Activated CD8-positive, alpha-beta memory T cell treated with anti-CD3 and anti-CD28 coated beads, Interleukin-2, amount 50 U/mL, for 1 hour (primary cell): ENCODE measurements around the gene TMEM174.

Experiments
- DNase-seq: peaks from one replicate; pipeline ENCODE4 v3.0.0-alpha.2; 2020; ENCODE audit errors: extremely low read depth

The TMEM174 gene

GRCh38 chr5:73172951-73173350, at the start of gene TMEM174:
TMEM174 (plus strand) TSS chr5:73173193; CDS start chr5:73173244, 51 bp downstream.
- no peak for DNase-seq

DNA sequence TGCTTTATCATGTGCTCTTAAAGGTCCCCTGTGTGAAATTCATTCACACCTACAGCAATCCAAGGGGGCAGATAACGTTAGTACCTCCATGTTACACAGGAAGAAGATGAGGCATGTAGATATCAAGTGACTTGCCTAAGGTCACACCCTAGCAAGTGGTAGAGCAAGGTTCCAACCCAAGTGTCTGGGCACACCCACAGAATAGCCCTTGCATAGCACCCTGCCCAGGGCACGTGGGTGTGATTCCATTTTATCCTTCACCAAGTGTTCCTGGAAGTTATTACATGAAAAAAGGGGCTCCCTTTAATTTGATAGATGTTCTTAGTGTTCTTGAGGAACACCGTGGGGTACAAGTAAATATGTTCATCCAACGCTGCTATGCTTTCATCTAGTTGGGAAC, 47.7 kb upstream of the TMEM174 start:
- DNase-seq, result no peak

DNA sequence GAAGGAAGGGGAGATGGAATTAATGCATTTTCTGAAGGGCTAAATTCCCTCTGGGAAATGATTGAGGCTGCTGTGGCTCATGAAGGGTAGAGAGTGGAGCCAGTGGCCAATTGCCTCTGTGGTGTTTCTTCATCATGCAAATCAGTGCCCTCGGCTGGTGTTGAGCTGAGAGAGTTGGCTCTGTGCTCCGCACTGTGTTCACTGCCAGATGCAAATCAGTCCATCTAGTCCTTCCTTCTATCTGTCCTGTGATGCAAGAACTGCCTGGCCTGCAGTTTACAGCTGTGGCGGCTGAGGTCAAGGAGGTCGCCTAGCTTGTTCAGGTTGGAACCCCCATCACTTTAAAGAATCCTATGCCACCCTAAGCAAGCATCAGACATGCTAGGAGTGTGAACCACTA, 46.6 kb upstream of the TMEM174 start:
- no peak for DNase-seq

GRCh38 chr5:73126957-73127356, 46.0 kb upstream of the TMEM174 start:
- no peak for DNase-seq

DNA sequence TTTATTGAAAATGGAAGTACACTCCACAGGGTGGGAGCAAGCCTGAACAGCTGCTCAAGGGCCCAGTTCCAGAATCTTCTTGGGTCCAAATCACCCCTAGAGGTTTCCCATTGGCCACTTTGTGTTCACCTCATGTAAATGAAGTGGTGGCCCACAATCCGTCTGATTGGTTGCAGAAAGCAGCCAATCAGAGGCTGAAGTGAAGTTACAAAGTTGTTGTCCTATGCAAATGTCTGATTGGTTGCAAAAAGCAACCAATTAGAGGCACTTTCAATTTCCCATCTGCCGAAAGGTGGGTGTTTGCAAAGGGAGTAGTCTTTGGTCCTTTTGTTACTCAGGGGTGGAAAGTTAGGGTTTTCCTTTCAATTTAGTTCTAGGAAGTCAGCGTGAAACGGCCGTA, 43.9 kb upstream of the TMEM174 start:
- no peak for DNase-seq

DNA sequence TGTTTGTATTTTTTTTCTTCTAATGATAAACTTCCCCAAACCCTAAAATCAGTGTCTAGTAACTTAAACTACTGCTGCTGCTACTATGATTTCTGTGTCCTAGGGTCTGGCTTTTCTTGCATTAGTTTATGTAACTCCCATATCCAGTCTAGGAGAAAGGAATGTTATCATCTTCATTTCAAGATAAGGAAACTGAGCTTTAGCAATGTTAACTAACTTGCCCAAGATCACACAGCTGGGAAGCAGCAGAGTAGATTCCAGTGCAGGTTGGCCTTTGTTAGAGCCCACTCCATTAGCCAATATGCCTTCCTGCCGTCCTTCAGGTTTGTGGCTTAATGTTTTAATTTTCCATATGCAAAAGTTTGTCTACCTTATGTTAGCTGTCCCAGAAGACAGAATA, 42.2 kb upstream of the TMEM174 start:
- no peak for DNase-seq

GRCh38 chr5:73131711-73132425, 41.1 kb upstream of the TMEM174 start:
- DNase-seq, result no peak

GRCh38 chr5:73132759-73133158, 40.2 kb upstream of the TMEM174 start:
- DNase-seq, result no peak

GRCh38 chr5:73135021-73135420, 38.0 kb upstream of the TMEM174 start:
- no peak for DNase-seq

DNA sequence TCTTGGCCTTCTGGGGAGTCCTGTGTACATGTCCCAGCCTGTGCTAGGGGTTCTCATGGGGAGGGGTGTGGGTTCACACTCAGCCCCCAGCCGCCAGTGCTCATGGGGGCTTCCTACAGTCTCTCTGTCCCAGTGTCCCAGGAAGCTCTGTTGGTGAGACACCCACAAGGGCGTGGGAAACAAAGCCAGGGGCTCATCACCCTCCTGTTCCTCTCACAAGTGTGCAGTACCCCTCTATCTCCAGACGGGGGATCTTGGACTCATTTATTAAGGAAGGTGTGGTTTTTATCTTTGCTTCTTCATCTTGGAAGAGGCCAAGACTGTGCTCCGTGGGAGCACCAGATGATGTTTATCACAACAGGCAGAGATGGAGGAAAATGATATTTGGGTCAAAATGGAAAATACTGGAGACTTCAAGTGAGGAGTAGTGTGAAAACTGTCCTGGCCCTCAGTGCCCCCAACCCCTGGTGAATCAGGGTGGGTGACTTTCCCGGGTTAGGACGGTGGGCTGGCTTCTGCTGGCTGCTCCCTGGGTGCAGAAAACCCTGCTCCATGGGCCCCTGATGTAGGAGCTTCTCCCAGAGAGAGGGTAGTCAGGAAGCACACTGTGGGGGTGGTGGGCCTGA, 37.5 kb upstream of the TMEM174 start:
- no peak for DNase-seq

DNA sequence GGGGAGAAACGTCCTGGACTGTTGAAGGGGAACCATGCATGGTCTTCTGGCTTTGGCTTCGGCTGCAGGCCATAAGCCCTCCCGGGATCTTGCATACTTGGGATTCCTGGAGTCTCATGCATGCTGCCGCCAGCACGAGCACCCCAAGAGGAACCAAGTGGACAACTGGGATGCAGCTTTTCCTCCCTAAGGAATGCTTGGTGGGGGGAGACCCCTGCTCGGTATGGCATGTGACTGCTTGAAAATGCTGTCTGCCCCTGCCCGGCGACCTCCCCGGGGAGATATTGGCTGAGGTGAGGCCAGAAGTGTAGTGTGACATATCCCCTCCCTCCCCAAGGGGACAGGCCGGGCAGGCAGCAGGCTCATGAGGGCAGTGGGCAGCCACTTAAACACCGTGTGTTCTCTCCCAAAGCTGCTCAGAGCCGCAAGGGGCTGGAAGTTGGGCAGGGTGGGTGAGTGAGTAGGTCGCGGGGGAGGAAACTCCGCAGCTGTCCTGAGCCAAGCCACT, 36.9 kb upstream of the TMEM174 start:
- DNase-seq, result no peak

DNA sequence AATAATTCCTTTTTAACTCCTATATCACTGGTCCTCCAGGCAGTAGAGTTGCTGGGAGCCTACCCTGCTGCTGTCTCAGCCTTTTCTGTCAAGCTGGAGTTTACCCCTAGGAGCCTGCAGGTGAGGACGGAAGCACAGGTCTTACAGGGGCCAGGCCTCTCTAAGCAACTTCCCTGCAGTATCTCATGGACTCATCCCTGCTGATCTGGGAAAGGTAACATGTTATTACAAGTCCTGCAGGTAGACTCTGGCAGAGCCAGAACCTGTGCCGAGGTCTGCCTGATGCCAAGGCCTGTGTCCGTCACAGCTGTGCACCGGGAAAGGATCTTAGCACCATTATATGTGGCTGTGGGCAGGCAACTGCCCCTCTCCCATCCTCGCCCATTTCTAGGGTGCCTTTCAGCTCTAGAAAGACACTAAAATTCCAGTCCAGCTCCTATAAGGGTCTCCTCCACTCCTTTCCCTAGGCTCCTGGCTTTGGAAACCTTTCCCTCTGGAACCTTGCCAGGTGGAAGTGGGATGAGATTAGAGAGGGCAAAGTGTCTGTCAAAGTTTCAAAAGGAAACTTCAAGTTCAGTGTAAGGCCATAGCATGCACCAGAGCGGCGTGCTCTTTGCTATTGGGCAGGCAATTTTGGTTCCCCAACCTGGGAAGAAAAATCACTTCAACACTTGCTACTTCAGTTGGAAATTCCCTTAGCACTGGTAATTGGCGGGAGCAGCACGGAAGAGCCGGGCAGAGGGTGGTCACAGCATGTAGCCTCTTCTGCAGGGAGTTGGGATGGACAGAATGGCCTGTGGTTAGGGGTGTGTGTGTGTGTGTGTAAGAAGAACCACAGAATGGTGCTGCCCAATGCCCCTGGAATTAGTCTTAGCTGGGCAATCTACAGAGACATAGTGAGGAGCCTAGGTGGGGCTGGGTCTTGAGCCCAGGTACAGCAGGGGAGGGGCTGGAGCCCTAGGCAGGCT, 35.1 kb upstream of the TMEM174 start:
- no peak for DNase-seq

- no peak for DNase-seq
These were observed 33.5 kb upstream of the TMEM174 start for GRCh38 chr5:73139485-73139884.

DNA sequence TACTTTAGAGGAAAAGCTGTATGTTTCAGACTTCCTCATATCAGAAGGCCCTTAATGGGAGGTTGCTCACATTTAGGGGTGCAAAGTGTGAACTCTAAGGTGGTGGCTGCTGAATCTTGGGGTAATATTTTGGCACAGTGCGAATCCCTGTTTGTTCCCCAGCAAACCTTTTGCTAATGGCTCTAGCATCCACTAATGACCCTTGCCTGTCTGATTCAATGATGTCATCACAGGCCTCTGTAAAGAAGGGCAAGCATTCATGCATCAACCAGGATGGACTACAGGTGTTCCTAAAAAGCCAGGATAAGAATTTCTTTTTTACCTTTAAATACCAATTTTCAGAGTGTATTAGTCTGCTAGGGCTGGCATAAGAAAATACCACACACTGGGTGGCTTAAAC, 32.2 kb upstream of the TMEM174 start:
- no peak for DNase-seq

DNA sequence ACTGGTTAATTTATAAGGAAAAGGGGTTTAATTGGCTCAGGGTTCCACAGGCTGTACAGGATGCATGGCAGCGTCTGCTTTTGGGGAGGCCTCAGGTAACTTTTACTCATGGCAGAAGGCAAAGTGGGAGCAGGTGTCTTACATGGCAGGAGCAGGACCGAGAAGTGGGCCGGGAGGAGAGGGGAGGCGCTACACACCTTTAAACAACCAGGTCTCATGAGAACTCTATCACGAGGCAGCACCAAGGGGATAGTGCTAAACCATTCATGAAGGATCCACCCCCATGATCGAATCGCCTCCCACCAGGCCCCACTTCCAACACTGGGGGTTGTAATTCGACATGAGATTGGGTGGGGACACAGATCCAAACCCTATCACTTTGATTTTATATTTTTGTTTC, 31.0 kb upstream of the TMEM174 start:
- DNase-seq, result no peak

- DNase-seq, result no peak
These were observed 29.3 kb upstream of the TMEM174 start for GRCh38 chr5:73143716-73144115.

GRCh38 chr5:73149540-73149939, 23.5 kb upstream of the TMEM174 start:
- no peak for DNase-seq

GRCh38 chr5:73150876-73151275, 22.1 kb upstream of the TMEM174 start:
- no peak for DNase-seq

DNA sequence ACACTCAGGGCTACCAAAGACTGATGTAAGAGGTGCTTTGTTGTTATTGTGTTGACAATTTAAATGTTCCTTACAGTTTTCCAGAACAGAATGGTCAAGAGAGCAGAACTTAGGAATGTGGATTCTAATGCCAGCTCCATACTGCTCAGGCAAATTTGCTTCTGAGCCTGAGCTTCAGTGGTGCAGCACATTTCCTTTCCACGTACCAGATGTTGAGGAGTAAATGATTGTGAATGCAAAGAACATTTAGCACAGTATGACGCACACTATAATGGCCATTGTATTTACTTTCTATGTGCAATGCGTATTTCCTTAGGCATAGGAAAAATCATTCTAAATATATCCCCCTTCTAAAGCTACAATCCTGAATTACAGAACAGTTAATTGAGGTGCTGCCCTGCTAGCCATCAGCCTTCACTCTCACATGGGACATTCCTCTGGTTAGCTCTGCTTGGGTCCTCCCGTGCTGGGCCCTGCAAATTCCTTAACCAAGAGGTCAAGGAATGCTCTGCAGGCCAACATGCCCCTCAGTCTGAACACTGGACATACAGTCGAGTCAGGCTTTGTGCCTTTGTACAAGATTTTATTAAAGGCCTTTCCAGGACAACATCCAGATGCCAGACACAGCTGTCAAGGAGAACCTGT, 21.1 kb upstream of the TMEM174 start:
- no peak for DNase-seq

DNA sequence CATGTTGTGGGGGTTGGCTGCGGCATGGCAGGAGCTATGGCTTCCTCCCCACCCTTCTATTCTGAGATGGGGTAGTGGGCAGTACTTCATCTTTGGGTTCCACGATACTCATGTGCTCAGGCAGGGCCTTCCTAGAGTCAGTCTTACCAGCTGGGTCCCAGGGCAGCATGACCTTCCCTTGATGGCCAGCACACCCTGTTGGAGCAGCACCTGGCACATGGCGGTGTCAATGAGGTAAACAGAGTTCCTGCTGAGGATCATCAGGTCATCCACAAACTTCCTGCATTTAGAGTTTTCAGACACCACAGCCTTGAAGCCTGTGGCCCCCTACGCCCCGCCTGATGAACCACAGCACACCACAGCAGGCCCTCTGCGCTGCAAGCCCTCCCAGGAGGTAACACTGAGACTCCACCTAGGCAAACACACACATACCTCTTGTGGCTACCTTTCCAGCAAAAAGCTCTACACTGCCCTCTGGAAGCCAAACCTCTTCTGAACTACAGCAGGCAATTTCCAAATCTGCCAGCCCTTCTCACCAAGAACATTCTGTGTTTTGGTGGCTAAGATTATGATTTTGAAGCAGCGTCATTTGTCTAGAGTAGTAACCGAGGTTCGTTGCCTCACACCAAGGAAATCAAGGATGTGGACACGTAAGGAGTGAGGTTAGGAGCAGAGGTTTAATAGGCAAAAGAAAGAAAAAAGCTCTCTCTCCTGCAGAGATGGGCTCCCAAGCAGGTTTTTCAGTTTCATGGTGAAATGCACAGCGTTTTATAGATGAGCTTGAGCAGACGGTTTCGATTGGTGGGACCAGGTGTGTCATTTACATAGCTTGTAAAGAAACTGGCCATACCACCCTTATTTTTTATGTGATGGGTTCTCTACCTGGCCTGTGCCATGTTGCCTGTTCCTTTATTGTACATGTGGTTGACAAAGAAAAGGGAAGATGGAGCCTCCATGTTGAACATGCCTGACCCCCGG, 20.3 kb upstream of the TMEM174 start:
- DNase-seq, result no peak

GRCh38 chr5:73153513-73153912, 19.5 kb upstream of the TMEM174 start:
- no peak for DNase-seq
